Activated gamma-delta T cell (primary cell): Measurements from ENCODE around the gene BARD1.
A peak's percentile ranks its signal among the peaks of the same experiment; 100 is the strongest.
"Not testable (repeated sequence)": the region's sequence is repeated elsewhere in the genome, so short reads cannot be mapped to it uniquely, and the experiment has no call there.

Experiments
- DNase-seq: peaks from one replicate; lab custom pipeline; 2025; lab: John Stamatoyannopoulos, UW
- total RNA-seq, 2 donors: gene quantifications; one replicate each; lab custom pipeline; 2026; lab: John Stamatoyannopoulos, UW

Gene BARD1
- total RNA-seq: 19.7 to 22.5 reads per million in 2 donors

GRCh38 chr2:214808981-214809750, at the start of gene BARD1:
TSS of gene BARD1 (minus strand) at chr2:214809683. CDS start at chr2:214809569, 114 bp downstream.
- DNase-seq: peak; percentile 52

DNA sequence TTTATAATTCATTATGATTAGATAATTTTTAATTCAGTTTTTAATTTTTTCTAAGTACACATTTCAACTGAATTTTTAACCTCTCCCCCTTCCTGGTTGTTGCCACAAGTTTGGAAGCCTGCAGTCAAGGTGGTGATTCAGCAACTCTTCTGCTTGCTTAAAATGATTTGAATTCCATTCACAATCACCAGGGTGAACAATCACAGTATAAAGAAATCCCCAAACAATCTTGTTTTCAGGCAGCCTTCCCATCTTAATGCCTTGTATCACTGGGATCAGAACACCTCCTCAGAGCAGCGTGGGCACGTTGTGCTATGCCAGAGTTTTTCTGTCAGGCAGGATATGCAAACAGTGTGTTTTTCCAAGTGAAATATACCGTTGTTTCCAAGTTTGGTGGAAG, 46.7 kb upstream of the BARD1 start:
- DNase-seq: no peak

- DNase-seq: no peak
Measured at GRCh38 chr2:214853906-214854305, 44.4 kb upstream of the BARD1 start.

DNA sequence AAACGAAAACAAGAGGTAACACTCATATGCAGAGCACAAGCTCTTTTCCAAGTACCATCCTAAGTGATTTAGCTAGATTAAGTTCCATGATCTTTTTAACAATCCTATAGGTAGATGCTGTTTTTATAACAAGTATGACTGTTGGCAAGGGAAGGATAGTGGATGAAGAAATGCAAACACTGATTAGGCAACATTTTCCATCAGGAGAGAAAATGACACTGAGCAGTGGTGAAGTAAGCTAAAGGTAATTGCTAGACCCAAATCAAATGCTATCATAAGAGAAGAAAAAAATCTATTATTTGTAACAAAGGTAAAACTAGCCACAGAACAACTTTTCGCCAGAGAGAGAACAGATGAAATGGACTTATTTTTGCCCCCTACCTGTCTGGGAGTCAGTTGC, 34.3 kb upstream of the BARD1 start:
- no peak for DNase-seq

GRCh38 chr2:214839464-214839863, 30.0 kb upstream of the BARD1 start:
- DNase-seq: no peak

- no peak for DNase-seq
Measured at GRCh38 chr2:214837466-214837865, 28.0 kb upstream of the BARD1 start.

GRCh38 chr2:214836568-214836967, 27.1 kb upstream of the BARD1 start:
- DNase-seq: no peak

GRCh38 chr2:214830794-214831346, 21.4 kb upstream of the BARD1 start:
- no peak for DNase-seq

- DNase-seq: no peak
Measured at GRCh38 chr2:214816008-214816533, 6.6 kb upstream of the BARD1 start.

DNA sequence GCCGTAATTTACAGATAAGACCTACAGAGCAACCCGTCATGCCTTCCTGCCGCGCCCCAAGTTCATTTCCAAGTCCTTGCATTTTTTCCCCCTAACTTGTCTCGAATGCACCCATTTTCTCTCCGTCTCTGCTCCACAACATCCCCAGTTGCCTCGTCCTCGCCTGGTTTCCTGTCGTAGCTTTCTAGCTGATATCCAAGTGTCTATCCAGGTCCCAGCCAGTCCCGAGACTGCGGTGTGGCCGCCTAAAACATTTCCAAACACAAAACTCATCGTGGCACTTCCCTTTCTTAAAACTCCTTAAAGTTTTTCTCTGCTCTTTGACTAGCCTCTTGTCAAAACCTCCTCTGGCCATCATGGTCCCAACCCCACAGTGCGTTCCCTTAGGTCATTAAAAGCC, 1.2 kb upstream of the BARD1 start:
- no peak for DNase-seq

GRCh38 chr2:214809751-214810564, 475 bp upstream of the BARD1 start:
- DNase-seq: peak; percentile 95

DNA sequence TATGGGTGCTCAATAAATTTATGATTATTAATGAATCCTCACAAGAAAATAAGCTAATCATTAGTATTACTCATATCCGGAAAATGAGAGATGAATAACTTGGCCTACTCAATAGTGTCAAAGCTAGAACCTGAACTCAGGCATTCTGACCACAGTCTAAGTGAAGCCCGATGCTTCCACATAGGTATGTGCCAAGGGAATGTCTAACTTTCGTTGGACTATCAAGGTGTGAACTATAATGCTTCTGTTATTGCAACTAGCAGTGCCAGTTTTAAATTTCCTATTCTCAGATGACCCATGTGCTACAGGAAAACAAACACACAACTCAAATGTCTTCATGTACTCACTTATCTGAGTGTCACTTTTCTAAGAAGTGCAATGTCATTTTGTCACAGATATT, 1.8 kb downstream of the BARD1 start:
- no peak for DNase-seq

DNA sequence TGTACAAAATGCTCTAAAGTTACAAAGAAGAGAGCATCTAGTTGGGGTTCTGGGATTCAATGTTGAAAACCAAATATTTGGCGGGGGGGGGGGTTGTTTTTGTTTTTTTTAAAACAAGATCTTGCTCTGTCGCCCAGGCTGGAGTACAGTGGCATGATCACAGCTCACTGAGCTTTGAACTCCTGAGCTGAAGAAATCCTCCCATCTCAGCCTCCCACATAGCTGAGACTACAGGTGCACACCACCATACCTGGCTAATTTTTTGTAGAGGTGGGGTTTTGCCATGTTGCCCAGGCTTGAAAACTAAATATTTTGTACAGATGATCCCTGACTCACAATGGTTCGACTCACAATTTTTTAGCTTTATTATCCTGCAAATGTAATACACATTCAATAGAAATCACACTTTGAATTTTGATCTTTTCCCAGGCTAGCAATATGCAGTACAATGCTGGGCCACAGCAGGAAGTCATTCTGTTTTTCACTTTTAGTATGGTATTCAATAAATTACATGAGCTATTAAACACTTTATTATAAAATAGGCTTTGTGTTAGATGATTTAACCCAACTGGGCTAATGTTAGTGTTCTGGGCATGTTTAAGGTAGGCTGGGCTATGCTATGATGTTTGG, 7.6 kb downstream of the BARD1 start:
- DNase-seq: no peak

DNA sequence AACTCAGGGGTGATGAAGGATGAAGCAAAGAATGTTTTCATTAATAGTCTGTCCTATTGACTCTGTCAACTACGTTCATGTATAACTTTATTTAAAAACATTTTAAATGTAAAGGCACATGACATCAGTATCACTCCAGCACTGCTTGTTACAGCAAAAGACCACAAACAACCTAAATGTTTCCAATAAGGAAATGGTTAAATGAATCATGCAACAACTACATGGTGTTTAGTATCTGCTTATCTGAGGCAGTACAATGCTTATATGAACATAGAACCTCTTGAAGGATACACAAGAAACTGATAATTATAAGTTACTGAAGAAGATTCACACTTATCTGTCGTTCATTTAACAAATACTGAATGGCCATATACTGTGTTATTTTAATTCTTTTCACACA, 8.4 kb downstream of the BARD1 start:
- no peak for DNase-seq

- DNase-seq: no peak
Measured at GRCh38 chr2:214800180-214800579, 9.3 kb downstream of the BARD1 start.

GRCh38 chr2:214796911-214797310, 12.6 kb downstream of the BARD1 start:
- DNase-seq: no peak

GRCh38 chr2:214783181-214783580, 26.3 kb downstream of the BARD1 start:
- not testable (repeated sequence) for DNase-seq

DNA sequence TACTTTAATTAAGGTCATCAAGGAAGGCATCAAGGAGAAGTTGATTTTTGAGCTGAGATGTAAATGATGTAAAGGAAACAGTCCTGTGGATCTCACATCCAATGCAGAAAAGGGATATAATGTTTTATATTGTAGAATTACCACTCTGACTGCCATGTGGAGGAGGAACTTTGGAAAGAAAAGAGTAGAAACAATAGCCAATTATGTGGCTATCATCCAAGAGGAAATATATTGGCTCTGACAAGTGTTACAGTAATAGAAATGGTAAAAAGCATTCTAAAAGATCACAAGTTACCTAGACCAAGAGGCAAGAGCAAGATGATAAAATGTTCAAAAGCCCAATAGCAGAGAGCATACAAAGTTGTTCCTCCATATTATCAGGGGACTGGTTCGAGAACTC, 26.8 kb downstream of the BARD1 start:
- no peak for DNase-seq

DNA sequence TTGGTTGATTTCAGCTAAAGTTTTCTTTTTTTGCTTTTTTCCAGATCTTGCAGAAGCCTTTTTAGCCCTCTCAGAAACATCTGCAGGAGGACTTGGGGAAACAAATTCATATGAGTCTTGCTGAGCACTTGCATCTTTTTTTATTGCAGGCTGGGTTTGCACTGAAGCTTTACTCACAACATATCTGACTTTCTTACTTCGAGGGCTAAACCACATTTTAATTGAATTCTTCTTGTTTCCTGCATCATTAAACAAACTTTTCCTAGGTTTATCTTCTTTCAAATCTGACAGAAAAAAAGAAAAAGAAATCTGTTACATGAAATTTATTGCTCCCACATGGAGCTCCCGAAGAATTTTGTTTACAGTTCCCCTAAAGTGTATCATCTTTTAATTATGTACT, 28.3 kb downstream of the BARD1 start:
- no peak for DNase-seq

DNA sequence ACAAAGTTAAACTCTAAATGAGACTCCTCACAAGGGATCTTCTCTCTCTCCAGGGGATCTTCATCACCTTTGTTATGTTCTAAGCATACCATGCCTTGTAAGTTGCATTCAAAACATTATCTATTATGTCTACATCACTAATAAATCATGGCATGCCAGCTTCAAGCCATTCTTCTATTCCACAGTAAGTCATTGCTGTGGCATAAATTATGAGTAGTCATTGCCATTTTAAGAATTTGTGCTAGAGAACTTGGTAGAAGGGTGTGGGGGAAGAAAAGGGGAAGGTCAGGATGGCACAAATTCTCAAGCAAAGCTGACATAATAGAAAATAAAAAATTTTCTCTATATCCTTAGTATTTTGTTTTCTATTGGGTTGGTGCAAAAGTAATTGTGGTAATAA, 33.5 kb downstream of the BARD1 start:
- no peak for DNase-seq

- no peak for DNase-seq
Measured at GRCh38 chr2:214774108-214774507, 35.4 kb downstream of the BARD1 start.

GRCh38 chr2:214772443-214773015, 37.0 kb downstream of the BARD1 start:
- no peak for DNase-seq
